Keratinocyte (primary cell): ENCODE results near the gene NELL1. TPM values are rescaled to one million over a fixed set of nuclear protein-coding genes. Genes with fewer than 3 reads are reported as not detected.

Experiments used
- DNase-seq: peaks from one replicate; pipeline ENCODE4 v3.0.0-alpha.2; 2011; ENCODE audit warnings: low read depth, missing footprints, low spot score
- FAIRE-seq: peaks from 2 replicates; lab custom pipeline; 2011; peaks lifted over from hg19 to GRCh38; lab: Jason Lieb, UNC
- H2AFZ ChIP-seq: 2 replicates; pipeline ENCODE4 v1.6.0; 2012; ENCODE audit warnings: low read length, control low read depth, inconsistent platforms; ENCODE audit not compliant: control insufficient read depth
- H3K27ac ChIP-seq: 2 replicates; pipeline ENCODE4 v1.5.1; 2011; ENCODE audit warnings: low read length; ENCODE audit not compliant: control insufficient read depth, insufficient read depth
- H3K27me3 ChIP-seq: 3 replicates; pipeline ENCODE4 v1.6.0; 2011; ENCODE audit warnings: low read length; ENCODE audit not compliant: control insufficient read depth, insufficient read depth; ENCODE audit errors: extremely low read depth
- H3K36me3 ChIP-seq, 2 experiments: 2 replicates in 1 of 2; 3 replicates in 1 of 2; pipeline ENCODE4 v1.5.1; 2011; ENCODE audit warnings: low read length in 2 of 2, mild to moderate bottlenecking in 1 of 2; ENCODE audit not compliant: control insufficient read depth in 2 of 2, insufficient read depth in 2 of 2; ENCODE audit errors: extremely low read depth in 1 of 2
- H3K4me1 ChIP-seq: 3 replicates; pipeline ENCODE4 v1.5.1; 2011; ENCODE audit warnings: low read length; ENCODE audit not compliant: control insufficient read depth, insufficient read depth; ENCODE audit errors: extremely low read depth
- H3K4me2 ChIP-seq: 3 replicates; pipeline ENCODE4 v1.6.0; 2011; ENCODE audit warnings: low read depth, low read length; ENCODE audit not compliant: control insufficient read depth, insufficient read depth; ENCODE audit errors: extremely low read depth
- H3K4me3 ChIP-seq, 3 experiments: fragments of 200-600 bp in 1 of 3; sonication (generic) in 1 of 3; 2 replicates in 2 of 3; 3 replicates in 1 of 3; pipeline ENCODE4 v1.5.1; 2011 to 2016; ENCODE audit warnings: low read length in 3 of 3, mild to moderate bottlenecking in 3 of 3, control low read depth in 2 of 3, inconsistent platforms in 1 of 3, low read depth in 1 of 3, mixed read lengths in 1 of 3, mixed run types in 1 of 3, moderate library complexity in 1 of 3; ENCODE audit not compliant: control insufficient read depth in 2 of 3, insufficient read depth in 2 of 3; ENCODE audit errors: extremely low read depth in 1 of 3
- H3K79me2 ChIP-seq: 2 replicates; pipeline ENCODE4 v1.6.0; 2012; ENCODE audit warnings: low read length; ENCODE audit not compliant: control insufficient read depth, insufficient read depth
- H3K9ac ChIP-seq: 3 replicates; pipeline ENCODE4 v1.6.0; 2011; ENCODE audit warnings: low read length; ENCODE audit not compliant: control insufficient read depth, insufficient read depth; ENCODE audit errors: extremely low read depth
- H3K9me1 ChIP-seq: 3 replicates; pipeline ENCODE4 v1.6.0; 2011; ENCODE audit warnings: low read length; ENCODE audit not compliant: control insufficient read depth, insufficient read depth; ENCODE audit errors: extremely low read depth
- H3K9me3 ChIP-seq: 2 replicates; pipeline ENCODE4 v1.5.1; 2012; ENCODE audit warnings: low read depth, low read length; ENCODE audit not compliant: control insufficient read depth
- H4K20me1 ChIP-seq: 3 replicates; pipeline ENCODE4 v1.6.0; 2011; ENCODE audit warnings: low read length; ENCODE audit not compliant: control insufficient read depth, insufficient read depth; ENCODE audit errors: extremely low read depth
- CTCF ChIP-seq, 3 experiments: IDR thresholded peaks in 1 of 3; conservative IDR thresholded peaks in 1 of 3; optimal IDR thresholded peaks in 1 of 3; 2 replicates in 2 of 3; 3 replicates in 1 of 3; pipeline versions ENCODE3 to v1.5.1; 2011; ENCODE audit warnings: low read length in 3 of 3, mild to moderate bottlenecking in 3 of 3, moderate library complexity in 2 of 3, control low read depth in 1 of 3, inconsistent platforms in 1 of 3; ENCODE audit not compliant: insufficient read depth in 2 of 3; ENCODE audit errors: extremely low read depth in 1 of 3
- EZH2 ChIP-seq: IDR thresholded peaks from one replicate; pipeline ENCODE4 v1.6.1; 2012; ENCODE audit warnings: inconsistent platforms, mild to moderate bottlenecking, low read length, moderate library complexity
- dilution Hi-C: fragments of 300-500 bp; cut with MboI; formaldehyde crosslinking; loops from one replicate; pipeline ENCODE4 v1.7.0; 2020; ENCODE audit warnings: low sequenced_read_pairs; ENCODE audit not compliant: extremely low pct_ligation_motif_present
- polyA plus RNA-seq, 5 experiments: library from polyadenylated mRNA; depleted of rRNA in 3 of 5; stranded (reverse) in 3 of 5; stranded (forward) in 1 of 5; unstranded in 1 of 5; fragments of >200 nt; gene quantifications; 1 replicate in 1 of 5; 2 replicates in 3 of 5; 3 replicates in 1 of 5; pipeline versions ENCODE4 v1.2.1 to v1.2.3, GENCODE V29; 2011 to 2012; ENCODE audit warnings: missing spikeins in 2 of 5, low read depth in 1 of 5, low replicate concordance in 1 of 5

NELL1 gene
- polyA plus RNA-seq, 1 donor (not counting 4 experiments of a cell fraction or from before 2014, with no cell fraction given) = not detected

- FAIRE-seq (no peak), DNase-seq (no peak)
- TF ChIP-seq EZH2 = no peak
- TF ChIP-seq CTCF (optimal IDR thresholded peaks at IDR 0.05 in 1 of 3, IDR thresholded peaks at IDR 0.05 in 1 of 3, conservative IDR thresholded peaks at IDR 0.05 in 1 of 3; ENCODE audit: extremely low read depth in 1 of 3, insufficient read depth in 2 of 3, low read length in 3 of 3) = no peak
- H3K36me3 ChIP-seq = no peaks in the 10 kb centered on the region
- peaks cover 10% of the 10 kb centered on the region for H3K4me1 ChIP-seq
- no peak overlapping the region for H3K4me2 ChIP-seq
- no peak overlapping the region for H3K4me3 ChIP-seq
- dilution Hi-C loops = no loop called here
- no peaks in the 10 kb centered on the region for H3K79me2 ChIP-seq
- H3K27me3 ChIP-seq = no peaks in the 10 kb centered on the region
- H3K27ac ChIP-seq = no peak overlapping the region
- no peaks in the 10 kb centered on the region for H4K20me1 ChIP-seq
- no peak overlapping the region for H2AFZ ChIP-seq
- no peaks in the 10 kb centered on the region for H3K9me1 ChIP-seq
- H3K9me3 ChIP-seq = no peaks in the 10 kb centered on the region
- H3K9ac ChIP-seq = no peak overlapping the region
Measured at GRCh38 chr11:21476588-21476987, 807.2 kb downstream of the NELL1 start.

DNA sequence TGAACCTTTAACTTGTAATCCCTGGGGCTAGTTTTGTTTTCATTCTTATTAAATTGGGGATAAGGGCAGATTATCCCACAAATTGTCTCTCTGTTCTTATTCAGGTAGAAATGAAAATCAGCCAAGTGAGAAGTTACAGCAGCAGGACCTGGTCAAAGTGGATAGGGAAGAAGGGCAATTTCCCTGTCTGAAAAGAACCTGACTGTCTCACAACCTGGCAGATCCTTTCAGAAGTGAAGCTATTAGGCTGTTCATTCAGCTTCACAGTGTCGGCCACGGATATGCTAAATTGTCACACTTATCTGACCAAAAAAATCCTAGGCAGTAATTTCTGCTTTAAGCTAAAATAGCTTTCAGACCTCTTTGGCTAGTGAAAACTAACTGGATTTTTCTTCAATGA lies 810.9 kb downstream of the NELL1 start:
- no peaks in the 10 kb centered on the region for H3K4me1 ChIP-seq
- H3K27ac ChIP-seq = no peak overlapping the region
- DNase-seq = no peak
- H3K27me3 ChIP-seq = no peaks in the 10 kb centered on the region
- no peak overlapping the region for H3K4me3 ChIP-seq
- H3K9ac ChIP-seq = no peak overlapping the region
- dilution Hi-C loops = no loop called here
- no peaks in the 10 kb centered on the region for H4K20me1 ChIP-seq
- no peaks in the 10 kb centered on the region for H3K9me3 ChIP-seq
- no peak for FAIRE-seq
- no peak overlapping the region for H3K4me2 ChIP-seq
- TF ChIP-seq CTCF (optimal IDR thresholded peaks at IDR 0.05 in 1 of 3, IDR thresholded peaks at IDR 0.05 in 1 of 3, conservative IDR thresholded peaks at IDR 0.05 in 1 of 3; ENCODE audit: extremely low read depth in 1 of 3, insufficient read depth in 2 of 3, low read length in 3 of 3) (no peak), EZH2 (no peak)
- no peak overlapping the region for H2AFZ ChIP-seq
- no peaks in the 10 kb centered on the region for H3K36me3 ChIP-seq
- H3K79me2 ChIP-seq = no peaks in the 10 kb centered on the region
- no peaks in the 10 kb centered on the region for H3K9me1 ChIP-seq
